OCI-LY1 (cell line): Measurements from ENCODE around the gene PDZD2.

Experiments
- CTCF ChIP-seq: fragments of 200-600 bp; sonication (generic), shearing (Covaris generic); IDR thresholded peaks from 2 replicates; pipeline ENCODE4 v1.5.1; 2017; ENCODE audit warnings: mild to moderate bottlenecking, antibody characterized with exemption, low read length, moderate library complexity, mixed read lengths
- EZH2 ChIP-seq: fragments of 200-600 bp; sonication (generic), shearing (Covaris generic); IDR thresholded peaks from 2 replicates; pipeline ENCODE4 v1.8.0; 2017; ENCODE audit warnings: borderline replicate concordance, mixed run types, mild to moderate bottlenecking, antibody characterized with exemption, low read length, moderate library complexity, mixed read lengths

- TF ChIP-seq CTCF = no peak
- no peak for TF ChIP-seq EZH2
These were observed 220.2 kb downstream of the PDZD2 start for GRCh38 chr5:31859096-31859495.
